Activated gamma-delta T cell (primary cell): ENCODE measurements around the gene SORD.
"Not testable (repeated sequence)": the region's sequence is repeated elsewhere in the genome, so short reads cannot be mapped to it uniquely, and the experiment has no call there.

ENCODE experiments used
- DNase-seq: peaks from one replicate; lab custom pipeline; 2025; lab: John Stamatoyannopoulos, UW

SORD gene

GRCh38 chr15:45062301-45062700 is 39.3 kb downstream of the SORD start:
- not testable (repeated sequence) for DNase-seq

DNA sequence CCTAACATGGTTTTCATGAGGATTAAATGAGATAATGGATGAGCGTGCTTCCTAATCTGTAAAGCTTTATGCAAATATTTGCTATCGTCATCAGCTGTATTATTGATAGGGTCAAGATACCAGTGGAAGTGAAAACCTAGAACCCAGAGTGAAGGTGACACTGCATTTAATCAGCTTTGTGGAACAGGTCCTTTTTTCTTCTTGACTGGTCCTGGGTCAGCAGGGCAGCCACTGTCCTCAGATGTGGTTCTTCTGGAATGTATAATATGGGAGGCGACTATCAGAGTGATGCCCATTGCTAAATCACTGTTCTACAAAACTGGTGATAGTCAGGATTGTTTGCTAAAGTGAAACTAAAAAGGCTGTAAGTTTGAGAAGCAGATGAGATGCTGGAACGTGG is 41.4 kb downstream of the SORD start:
- no peak for DNase-seq

GRCh38 chr15:45069942-45070360 is 47.0 kb downstream of the SORD start:
- DNase-seq, result not testable (repeated sequence)

DNA sequence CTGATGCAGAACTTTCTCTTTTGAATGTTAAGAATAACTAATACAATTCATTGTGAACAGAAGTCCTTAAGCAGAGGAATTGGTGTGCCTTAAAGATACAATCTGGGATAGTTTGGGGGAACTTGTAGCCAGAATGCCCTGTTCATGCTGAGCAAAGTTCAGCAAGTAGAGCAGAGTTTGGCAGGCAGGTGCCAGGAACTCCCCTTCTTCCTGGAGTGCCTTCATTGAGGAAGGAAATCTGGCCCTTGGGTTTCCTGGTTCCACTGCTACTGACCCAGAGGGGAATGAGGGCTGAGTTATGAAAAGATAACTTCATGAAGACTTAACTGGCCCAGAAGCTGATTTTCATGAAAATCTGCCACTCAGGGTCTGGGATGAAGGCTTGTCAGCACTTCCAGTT is 50.6 kb downstream of the SORD start:
- DNase-seq, result not testable (repeated sequence)

DNA sequence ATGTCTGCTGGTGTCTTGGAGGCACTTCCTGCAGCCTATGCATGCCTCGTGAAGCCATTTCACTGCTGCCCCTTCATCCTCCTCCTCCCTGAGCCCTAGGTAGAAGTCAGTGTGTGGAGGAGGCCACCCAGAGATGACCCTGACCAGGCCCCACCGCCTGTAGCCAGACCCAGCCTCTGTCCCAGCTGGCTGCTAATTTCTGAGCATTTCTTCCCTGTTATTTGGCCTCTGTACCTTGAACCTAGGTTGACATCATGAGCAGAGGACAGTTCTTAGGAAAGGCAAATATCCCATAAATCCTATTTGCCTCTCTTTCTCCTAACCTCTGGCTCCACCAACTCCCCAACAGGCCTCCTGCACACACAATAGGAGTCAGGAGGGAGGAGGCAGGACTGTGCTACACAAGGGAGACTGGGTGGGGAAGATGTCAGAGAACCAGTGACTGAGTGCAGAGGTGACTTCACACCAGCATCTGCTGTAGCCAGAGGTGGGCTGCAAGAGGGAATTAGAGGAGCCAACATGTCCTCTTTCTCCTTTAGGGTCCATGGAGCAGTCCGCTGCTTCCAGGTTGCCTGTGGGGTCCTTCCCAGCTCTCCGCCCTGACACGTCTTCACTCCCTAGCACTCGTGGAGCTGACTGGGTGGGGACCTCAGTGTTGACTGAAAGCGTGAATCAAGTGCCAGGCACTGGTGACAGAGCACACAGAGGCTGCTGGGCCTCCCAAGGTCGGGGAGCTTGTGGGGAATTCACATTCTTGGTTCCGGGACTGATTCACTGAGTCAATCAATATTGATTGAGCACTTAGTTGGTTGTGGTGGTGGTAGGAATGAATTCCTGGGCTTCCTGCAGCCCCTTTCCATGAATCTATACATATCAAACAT is 52.7 kb downstream of the SORD start:
- not testable (repeated sequence) for DNase-seq

DNA sequence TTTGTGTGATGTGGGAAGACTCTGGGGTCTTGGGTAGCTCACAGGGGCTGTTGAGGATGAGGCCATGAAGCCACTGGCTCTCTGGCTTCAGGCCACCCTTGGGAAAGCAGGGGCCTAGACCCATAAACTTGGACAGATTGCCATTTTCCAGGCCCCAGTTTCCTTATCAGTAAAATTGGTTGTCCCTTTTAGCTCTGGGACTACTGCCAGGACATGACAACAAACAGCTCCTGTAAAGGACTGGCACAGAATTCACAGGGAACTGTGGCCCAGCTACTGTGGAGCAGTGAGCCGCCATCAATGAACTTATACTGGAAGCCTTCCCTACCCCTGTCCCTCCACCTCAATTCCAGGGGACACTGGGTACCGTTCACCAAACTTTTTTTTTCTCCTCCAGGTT is 54.4 kb downstream of the SORD start:
- not testable (repeated sequence) for DNase-seq

DNA sequence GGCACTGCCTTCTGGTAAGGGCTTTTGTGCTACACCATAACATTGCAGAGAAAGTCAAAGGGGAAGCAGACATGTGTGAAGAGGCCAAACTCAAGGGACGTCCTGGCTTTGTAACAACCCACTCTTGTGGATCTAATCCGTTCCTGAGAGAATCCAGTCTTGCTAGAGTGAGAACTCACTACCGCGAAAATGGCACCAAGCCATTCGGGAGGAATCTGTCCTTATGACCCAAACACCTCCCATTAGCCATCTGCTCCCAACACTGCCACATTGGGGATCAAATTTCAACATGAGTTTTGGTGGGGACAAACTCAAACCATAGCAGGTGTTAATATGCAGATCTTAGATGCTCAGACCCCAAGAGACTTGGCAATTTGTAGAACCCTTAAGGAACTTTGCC is 56.2 kb downstream of the SORD start:
- DNase-seq, result not testable (repeated sequence)

GRCh38 chr15:45079628-45080246 is 56.7 kb downstream of the SORD start:
- DNase-seq, result not testable (repeated sequence)

DNA sequence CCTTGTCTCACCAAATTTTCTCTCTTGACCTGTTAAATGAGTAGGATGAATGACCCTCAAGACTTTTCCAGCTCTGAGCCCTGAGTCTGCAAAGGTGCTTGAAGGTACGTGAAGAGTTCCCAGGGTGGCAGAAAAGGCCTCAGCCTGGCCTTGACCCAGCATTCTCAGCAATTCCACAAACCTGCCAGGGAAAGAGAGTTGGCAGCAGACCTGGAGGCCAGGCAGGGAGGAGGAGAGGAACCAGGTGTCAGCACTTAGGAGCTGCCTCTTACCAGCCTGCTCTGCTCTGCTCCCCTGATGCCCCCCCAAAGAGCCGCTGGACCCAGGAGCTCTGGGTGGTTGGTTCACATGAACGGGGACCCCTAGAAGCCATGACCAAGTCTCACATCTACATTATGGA is 57.6 kb downstream of the SORD start:
- not testable (repeated sequence) for DNase-seq

- not testable (repeated sequence) for DNase-seq
Observed at GRCh38 chr15:45082412-45082811, 59.4 kb downstream of the SORD start.

GRCh38 chr15:45083223-45083622 is 60.2 kb downstream of the SORD start:
- no peak for DNase-seq

GRCh38 chr15:45084163-45084562 is 61.2 kb downstream of the SORD start:
- DNase-seq, result no peak

GRCh38 chr15:45087513-45087912 is 64.5 kb downstream of the SORD start:
- DNase-seq, result no peak

DNA sequence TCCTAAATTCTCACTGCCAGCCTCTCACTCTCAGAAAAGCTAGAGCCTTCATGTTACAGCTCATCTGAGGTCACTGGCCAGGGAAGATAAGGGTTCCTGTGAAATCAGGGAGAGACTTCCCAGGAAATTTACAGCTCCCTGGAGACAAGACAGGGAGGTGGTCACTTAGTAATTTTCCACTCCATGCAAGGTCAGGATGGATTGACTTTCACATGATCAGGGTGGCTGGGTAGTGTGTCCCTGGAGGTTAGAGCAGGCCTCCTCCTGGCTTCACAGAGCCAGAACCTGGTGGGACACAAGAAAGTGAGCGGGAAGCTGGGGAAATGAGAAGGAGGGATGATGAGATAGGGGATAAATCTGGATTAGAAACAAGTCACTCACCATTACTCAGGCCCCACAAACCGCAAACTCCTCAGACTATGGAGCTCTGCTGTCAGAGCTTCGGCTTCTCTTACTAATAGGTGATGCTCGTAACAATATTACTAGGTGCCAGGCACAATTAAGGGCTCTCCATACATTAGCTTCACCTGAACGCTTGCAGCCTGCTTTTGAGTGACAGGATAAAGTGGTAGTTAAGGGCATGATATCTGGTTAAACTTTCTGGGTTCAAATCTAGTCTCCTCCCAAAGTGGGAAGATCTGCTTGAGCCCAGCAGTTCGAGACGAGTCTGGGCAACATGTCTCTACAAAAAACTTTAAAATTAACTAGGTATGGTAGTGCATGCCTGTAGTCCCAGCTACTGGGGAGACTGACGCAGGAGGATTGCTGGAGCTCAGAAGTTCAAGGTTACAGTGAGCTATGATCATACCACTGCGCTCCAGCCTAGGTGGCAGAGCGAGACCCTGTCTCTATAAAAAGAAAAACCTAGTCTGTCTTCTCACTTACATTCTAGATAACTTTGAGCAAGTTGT is 66.1 kb downstream of the SORD start:
- DNase-seq, result no peak

DNA sequence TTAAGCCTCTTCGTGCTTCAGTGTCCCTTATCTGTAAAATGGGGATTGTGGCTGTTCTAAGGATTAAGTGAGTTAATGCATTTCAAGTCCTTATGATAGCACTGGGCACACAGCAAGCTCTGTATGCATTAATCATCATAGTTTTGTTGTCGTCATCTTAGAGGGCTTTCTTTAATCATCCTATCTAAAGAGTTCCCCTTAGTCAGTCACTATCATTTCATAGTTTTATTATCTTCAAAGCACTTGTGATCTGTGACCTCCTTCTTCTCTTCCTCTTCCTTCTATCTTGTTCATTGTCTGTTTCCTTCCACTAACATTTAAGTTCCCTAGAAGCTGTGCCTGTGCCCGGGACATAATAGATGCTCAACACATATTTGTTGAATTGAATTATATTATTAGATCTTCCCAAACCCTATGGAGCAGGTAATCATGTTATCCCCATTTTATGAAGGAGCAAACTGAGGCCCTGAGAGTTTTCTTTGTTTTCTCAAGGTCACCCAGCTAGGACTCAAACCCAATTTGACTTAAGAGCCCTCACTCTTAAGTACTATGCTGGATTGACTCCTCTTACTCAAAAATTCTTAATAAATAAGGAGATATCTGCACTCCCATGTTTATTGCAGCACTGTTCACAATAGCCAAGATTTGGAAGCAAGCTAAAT is 66.8 kb downstream of the SORD start:
- no peak for DNase-seq

DNA sequence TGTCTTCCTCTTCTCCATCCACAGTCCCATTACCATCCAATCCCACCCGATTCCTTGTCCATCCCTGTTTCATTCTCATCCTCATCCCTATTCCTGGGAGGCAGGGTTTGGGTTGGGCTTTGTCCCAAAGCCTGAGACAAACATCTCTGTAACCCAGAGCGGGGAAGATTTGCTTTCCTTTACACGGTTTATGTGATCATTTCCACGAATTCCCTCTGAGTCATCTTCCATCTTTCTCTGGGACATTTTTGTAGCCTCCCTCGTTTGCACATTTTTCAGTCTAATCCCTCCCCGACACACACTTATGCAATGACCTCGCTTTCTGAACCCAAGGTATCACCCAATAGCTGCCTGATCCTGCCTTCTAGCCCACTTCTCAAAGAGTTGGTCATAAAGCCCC is 68.2 kb downstream of the SORD start:
- no peak for DNase-seq

DNA sequence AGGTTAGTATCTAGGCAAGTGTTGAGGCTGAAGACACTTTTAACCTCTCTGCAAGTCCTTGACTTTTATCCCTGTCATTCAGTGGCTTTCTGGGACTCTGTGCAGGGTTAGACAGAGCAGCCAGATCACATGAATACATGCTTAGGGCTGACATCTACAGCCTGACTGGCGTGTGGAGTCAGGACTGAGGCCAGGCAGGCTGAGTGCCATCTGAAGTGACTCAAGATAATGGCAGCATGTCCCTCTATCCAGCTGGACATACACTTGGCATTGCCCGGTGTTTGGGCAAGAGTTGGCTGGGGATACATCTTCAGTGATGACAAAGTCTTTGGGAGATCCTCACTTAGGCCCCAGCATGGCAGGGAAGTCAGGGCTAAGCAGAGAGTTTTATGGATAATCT is 68.6 kb downstream of the SORD start:
- DNase-seq, result no peak

DNA sequence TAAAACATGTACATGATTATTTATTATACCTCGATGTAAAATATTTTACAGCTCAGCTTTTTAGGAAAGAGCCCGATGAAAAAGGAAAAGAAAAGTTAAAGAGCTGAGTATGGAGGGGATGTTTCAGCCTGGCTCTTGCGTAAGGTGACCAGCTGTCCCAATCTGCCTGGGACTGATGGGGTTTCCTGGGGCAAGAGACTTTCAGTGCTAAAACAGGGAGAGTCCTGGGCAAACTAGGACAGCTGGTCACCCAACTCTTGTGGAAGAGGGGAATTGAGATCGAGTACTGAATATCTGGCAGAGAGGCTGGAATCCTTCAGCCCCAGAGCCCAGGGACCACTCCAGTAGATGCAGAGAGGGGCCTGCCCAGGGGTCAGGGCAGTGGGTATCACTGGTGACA is 70.0 kb downstream of the SORD start:
- DNase-seq, result no peak

DNA sequence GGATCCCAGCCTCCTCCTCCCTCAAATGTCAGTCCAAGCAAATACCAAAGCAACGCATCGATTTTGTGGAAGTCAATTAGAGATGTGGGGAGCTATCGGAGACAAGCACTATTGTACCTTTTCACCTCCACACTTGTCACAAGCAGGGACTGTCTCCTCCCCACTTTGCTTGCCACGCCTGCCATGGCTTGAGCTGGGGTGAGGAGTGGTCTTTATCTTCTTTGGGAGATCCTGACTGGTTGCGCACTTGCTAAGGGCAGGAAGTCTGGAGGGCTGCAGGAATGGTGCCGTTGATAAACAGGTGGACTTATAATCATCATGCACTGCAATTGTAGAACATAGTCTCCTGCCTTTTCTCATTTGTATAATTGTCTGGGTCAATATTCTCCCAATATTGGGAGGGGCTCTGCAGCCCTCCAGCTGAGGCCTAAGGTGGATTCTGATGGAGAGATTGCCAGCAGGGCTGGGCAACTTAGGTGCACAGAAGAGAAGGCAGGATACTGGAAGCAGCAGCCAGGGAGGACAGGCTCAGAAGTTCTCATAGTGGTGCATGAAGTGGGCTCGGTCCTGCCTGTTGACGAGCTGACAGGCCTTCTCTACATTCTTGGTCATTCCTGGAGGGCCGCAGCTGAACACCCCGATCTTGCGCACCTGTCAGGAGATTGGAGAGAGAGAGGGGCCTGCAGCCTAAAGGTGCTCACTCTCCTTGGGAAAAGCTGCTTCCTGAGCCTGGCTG is 70.8 kb downstream of the SORD start:
- DNase-seq, result no peak

DNA sequence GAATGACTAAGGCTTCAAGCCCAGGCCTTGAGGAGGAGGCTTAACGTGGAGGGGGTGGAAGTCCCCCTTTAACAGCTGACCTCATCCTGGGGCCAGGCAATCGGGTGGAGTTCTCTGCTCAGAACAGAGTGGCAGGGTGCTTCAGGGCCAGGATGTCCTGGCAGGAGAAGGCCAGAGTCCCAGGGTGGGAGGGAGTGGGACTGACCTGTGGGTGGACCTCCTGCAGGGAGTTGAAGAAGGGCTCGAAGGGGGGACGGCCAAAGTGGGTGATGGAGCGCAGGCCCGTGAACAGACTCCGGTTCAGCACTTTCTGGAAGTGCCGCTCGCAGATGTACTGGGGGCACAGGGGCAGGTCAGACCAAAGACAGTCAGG is 71.3 kb downstream of the SORD start:
- no peak for DNase-seq

- no peak for DNase-seq
Observed at GRCh38 chr15:45095661-45096060, 72.7 kb downstream of the SORD start.
